Activated CD4-positive, CD25-positive, alpha-beta regulatory T cell treated with anti-CD3 and anti-CD28 coated beads, Interleukin-2, amount 50 U/mL, for 24 hours (primary cell): Measurements from ENCODE around the gene ILKAP.
A peak's percentile ranks its signal among the peaks of the same experiment; 100 is the strongest.

ENCODE experiments used
- ATAC-seq, 2 donors: fragments of 150-1000 bp; cut with Tn5 transposase; one replicate each; pipeline ENCODE4 v1.10.0; 2021; ENCODE audit warnings: mild to moderate bottlenecking in 1 of 2, moderate library complexity in 1 of 2

The ILKAP gene

GRCh38 chr2:238203094-238203972 is at the start of gene ILKAP:
Gene ILKAP, minus strand, starts transcription at chr2:238203695. Its CDS starts 142 bp downstream, at chr2:238203553.
- peak; percentile 97 to 98 for ATAC-seq

GRCh38 chr2:238252766-238253630 is 49.5 kb upstream of the ILKAP start:
- ATAC-seq: no peak

- no peak for ATAC-seq
These were observed 48.5 kb upstream of the ILKAP start for GRCh38 chr2:238251986-238252385.

- no peak for ATAC-seq
These were observed 47.8 kb upstream of the ILKAP start for GRCh38 chr2:238251331-238251730.

- ATAC-seq: no peak
These were observed 47.4 kb upstream of the ILKAP start for GRCh38 chr2:238250896-238251295.

- no peak for ATAC-seq
These were observed 44.5 kb upstream of the ILKAP start for GRCh38 chr2:238247841-238248453.

GRCh38 chr2:238247002-238247822 is 43.7 kb upstream of the ILKAP start:
- no peak for ATAC-seq

GRCh38 chr2:238244151-238244550 is 40.7 kb upstream of the ILKAP start:
- ATAC-seq: no peak

GRCh38 chr2:238243496-238244076 is 40.1 kb upstream of the ILKAP start:
- ATAC-seq: no peak

GRCh38 chr2:238242731-238243495 is 39.4 kb upstream of the ILKAP start:
- no peak for ATAC-seq

GRCh38 chr2:238241970-238242369 is 38.5 kb upstream of the ILKAP start:
- ATAC-seq: no peak

GRCh38 chr2:238240757-238241711 is 37.5 kb upstream of the ILKAP start:
- ATAC-seq: no peak

- peak; percentile 84 to 90 for ATAC-seq
These were observed 36.6 kb upstream of the ILKAP start, which contains the start of gene HES6 for GRCh38 chr2:238239863-238240756. Gene HES6, minus strand, starts transcription at chr2:238240038. Its CDS starts 133 bp downstream, at chr2:238239905.

GRCh38 chr2:238239543-238239862 is 36.0 kb upstream of the ILKAP start:
- peak; percentile 15 to 26 for ATAC-seq

- ATAC-seq: peak; percentile 24 to 29
These were observed 35.5 kb upstream of the ILKAP start for GRCh38 chr2:238238766-238239542.

- no peak for ATAC-seq
These were observed 34.8 kb upstream of the ILKAP start for GRCh38 chr2:238238311-238238765.

- ATAC-seq: no peak
These were observed 34.1 kb upstream of the ILKAP start for GRCh38 chr2:238237431-238238135.
